Pons (tissue), 1 donor: ENCODE measurements around the gene KLK10.

Experiments
- DNase-seq: peaks from one replicate; pipeline ENCODE4 v3.0.0-alpha.2; 2016; ENCODE audit warnings: low spot score

The KLK10 gene

GRCh38 chr19:51025809-51026553, 6.5 kb upstream of the KLK10 start:
- no peak for DNase-seq

- no peak for DNase-seq
These were observed 5.9 kb upstream of the KLK10 start for GRCh38 chr19:51025401-51025800.

DNA sequence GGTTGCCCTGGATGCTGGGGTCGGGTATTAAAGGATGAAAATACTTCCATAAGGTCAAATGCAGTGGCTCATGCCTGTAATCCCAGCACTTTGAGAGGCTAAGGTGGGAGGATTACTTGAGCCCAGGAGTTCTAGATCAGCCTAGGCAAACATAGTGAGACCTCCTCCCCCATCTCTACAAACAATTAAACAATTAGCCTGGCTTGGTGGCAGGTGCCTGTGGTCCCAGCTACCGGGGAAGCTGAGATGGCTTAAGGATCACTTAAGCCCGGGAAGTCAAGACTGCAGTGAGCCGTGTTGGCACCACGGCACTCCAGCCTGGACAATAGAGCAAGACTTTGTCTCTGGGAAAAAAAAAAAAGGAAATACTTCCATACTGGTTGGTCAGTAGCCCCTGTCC, 5.4 kb upstream of the KLK10 start:
- no peak for DNase-seq

GRCh38 chr19:51023946-51024345, 4.4 kb upstream of the KLK10 start:
- DNase-seq: no peak

GRCh38 chr19:51022526-51022925, 3.0 kb upstream of the KLK10 start:
- DNase-seq: no peak

DNA sequence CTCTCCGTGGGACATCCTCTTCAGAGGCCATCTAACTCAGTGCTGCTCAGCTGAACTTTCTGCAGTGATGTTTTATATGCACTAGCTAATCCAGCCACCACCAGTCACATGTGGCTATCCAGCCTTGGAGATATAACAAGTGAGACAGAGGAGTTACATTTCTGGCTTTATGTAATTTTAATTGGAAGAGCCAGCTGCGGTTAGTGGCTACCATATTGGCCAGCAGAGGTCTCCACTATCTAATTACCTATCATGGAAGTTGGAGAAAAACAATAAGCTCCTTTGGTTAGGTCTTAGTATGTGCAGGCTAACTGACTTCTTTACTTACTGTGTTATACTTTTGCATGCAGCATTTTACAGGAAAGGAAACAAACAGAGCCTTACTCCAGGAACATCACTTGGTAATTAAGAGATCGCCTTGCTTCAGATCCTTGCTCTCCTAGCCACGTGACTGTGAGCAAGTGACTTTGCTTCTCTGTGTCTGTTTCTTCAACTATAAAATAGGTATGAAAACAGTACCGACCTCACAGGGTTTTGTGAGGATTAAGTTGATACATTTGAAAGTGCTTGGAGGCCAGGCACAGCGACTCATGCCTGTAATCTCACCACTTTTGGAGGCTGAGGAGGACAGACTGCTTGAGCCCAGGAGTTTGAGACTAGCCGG, 1.6 kb upstream of the KLK10 start:
- peak; percentile 72 for DNase-seq

DNA sequence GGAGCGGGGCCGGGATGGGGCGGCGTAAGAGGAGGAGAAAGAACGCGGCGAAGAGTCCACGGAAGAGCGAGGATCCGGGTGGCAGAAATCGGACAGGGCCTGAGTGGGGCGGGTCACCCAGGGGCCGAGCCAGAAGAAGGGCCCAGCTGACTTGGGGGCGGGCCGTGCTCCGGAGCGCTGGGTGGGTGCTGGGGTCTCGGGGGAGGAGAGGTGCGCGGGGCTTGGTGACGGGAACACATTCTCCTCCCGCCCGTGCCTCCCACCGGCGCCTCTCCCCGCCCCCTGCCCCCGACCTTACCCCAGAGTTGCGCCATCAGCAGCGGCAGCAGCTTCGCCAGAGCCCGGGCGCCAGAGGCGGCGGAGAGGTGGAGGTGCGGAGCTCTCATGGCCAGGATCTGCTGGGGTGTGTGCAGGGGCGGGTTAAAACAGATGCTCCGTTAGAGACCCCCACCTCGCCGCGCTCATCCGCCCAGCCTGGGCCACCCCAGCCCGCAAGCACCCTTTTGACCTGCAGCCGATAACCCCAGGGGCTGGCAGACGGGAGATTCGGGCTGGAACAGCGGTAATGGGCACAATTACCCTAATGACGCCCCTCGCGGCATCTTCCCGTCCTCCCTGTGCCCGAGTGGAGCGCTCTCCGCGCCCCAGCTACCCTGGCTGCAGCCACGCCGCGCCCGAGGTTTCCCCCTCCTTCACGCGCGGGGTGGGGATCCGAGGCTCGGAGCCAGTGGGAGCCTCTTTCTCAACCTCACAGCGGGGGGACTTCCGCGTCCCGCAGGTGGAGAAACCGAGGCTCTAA, 565 bp downstream of the KLK10 start:
- no peak for DNase-seq

GRCh38 chr19:51016798-51017683, 2.5 kb downstream of the KLK10 start:
- peak; percentile 59 for DNase-seq

DNA sequence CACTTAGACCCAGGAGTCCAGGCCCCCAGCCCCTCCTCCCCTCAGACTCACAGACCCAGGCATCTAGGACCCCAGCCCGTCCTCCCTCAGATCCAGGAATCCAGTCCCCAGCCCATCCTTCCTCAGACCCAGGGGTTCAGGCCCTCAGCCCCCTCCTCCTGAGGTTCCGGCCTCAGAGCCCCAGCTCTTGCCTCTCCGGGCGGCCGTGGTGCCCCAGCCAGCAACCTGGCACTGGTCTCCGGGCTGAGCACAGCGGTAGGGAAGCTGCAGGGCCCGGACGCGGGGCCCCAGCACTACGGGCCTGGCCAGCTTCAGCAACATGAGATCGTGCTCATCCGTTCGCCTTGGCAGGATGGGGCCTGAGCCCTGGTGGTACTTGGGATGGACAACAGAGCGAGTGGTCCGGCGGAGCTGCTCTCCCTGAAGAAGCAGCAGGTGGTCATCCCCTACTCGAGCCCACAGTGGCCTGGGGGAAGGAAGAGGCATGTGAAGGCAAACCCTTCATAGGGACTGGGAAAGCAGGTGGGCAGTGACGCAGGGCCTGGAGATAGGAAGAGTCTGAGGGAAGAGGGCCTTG, 3.7 kb downstream of the KLK10 start:
- no peak for DNase-seq

- no peak for DNase-seq
These were observed 5.3 kb downstream of the KLK10 start for GRCh38 chr19:51014242-51014641.

DNA sequence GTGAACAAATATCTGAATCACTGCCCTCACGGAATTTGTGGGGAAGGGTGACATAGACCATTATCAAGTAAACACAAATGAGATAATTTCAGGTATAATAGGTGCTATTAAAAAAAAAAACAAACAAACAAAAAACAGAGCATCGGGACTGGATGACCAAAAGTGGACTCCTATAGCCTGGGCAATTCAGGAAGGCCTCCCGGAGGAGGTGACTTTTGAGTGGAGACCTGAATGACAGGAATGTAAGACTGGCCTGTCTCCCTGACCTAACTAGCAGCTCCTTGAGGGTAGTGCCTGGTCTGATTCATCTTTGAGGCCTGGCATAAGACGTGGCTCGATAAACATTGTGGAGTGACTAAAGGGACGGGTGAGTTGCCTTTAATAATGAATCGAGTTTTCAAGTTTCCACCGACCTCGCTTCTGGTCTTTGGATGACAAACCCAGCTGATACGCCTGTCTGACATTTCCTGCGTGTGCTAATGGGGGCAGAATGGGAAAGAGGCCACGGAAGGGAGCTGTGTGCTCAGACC, 6.8 kb downstream of the KLK10 start:
- DNase-seq: no peak

DNA sequence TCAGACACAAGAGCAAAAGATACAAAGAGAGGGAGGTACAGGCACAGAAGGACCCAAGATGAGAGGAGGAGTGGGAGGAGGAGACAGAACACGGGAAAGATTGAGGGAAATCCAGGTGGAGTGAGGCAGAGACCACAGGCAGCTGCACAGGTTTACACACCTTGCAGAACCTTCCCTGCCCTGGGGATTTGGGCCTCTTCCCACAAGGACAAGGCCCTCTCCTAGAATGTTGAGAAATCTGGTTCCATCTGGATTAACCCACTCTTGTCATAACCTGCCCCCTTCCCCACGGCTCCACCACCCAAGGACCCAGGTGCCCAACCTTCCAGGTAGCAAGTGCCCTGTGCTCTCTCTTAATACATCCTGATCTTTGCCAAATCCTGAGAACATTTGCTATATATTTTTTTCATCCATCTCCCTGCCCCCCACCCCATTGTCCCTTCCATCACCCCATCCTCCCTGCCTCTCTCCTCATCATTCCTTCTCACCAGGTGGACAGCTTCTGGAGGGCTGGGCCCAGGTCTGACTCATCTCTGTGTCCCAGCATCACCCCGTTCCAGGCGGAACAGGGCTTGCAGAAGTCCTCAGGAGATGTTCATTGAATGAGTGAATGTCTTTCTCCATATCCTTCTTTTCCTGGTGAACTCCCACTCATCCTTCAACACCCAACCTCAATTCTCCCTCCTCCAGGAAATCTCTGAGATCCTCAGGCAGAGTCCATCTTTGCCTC, 9.3 kb downstream of the KLK10 start:
- no peak for DNase-seq

- no peak for DNase-seq
These were observed 10.2 kb downstream of the KLK10 start for GRCh38 chr19:51009061-51009891.

GRCh38 chr19:51007488-51007887, 12.0 kb downstream of the KLK10 start:
- DNase-seq: no peak

GRCh38 chr19:51006406-51006805, 13.1 kb downstream of the KLK10 start:
- no peak for DNase-seq

DNA sequence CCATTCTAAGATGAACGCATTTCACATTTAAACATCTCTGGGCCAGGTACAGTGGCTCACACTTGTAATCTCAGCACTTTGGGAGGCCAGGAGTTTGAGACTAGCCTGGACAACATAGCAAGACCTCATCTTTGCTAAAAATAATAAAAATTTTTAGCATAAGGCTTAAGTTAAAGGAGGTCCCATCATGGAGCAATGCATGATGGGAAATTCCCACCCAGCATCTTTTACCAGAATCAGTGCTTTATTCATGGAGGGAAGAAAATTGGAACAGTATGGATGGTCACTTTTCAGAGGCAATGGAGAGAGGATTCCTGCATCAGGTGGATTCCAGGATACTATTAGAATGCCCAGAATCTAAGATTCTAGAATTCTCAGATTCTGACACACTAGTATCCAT, 14.3 kb downstream of the KLK10 start:
- no peak for DNase-seq

DNA sequence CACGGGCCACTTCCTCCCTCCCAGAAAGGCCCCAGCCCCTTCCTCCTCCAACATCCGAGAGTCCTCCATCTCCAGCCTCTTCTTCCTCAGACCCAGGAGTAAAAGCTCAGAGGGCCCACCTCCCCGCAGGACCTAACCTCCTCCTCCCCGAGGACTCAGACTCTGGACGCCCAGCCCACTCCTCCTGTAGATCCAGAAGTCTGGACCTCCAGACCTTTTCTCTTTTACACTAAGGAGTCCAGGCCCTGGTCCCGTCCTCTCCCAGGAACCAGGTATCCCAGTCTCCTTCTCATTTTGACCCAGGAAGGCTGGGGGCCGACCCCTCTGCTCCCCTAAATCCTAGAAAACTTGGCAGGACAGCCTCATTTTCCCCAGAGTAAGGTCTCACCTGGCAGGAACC, 16.2 kb downstream of the KLK10 start:
- DNase-seq: no peak

DNA sequence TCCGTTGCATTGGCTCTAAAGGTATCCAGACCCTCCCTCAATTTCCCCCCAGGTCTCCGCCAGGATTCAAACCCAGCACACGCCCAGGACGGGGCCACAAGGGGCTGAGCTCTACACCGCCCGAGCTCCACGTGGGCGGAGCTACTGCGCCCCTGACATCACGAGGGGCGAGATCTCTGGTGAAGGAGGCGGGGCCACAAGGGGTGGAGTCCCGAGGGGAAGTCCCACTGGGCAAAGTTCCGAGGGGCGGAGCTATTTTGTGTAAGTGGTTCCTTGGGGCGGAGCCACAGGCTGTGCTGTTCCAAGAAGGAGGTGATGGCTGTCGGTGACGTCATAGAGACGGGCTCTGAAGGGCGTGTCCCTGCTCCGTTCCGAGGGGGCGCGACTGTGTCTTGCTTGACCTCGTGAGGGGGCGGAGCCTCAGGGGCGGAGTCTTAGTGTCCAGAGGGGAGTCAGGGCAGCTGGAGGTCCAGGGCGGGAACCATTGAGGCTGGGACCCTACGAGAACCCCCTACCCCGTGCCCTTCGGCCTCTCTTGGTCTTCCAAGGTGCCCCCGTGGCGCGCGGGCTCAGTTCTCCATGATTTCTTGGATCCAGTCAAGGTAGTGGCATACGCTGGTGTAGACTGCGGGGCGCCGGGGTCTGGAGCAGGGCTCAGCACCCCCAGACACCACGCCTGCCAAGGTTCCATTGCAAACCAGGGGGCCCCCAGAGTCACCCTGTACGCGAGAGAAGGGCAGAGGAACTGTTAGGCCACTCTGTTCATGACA, 16.8 kb downstream of the KLK10 start:
- DNase-seq: peak; percentile 21

GRCh38 chr19:51002089-51002532, 17.4 kb downstream of the KLK10 start:
- DNase-seq: no peak
